ENCODE measurements around the gene HACD2. TPM values are rescaled to one million over a fixed set of nuclear protein-coding genes. Genes with fewer than 3 reads are reported as not detected.

HACD2 gene
- total RNA-seq, 1 experiment from 2014 or later: 27.4 TPM

GRCh38 chr3:123524981-123525380 is 59.9 kb downstream of the HACD2 start:
- H4K20me1 ChIP-seq (ENCODE audit: control insufficient read depth, insufficient read depth, insufficient read length): no peaks in the 10 kb centered on the region
- H3K4me1 ChIP-seq (ENCODE audit: insufficient read depth, low read length): no peaks in the 10 kb centered on the region
- H3K27me3 ChIP-seq (ENCODE audit: insufficient read depth, low read length): no peaks in the 10 kb centered on the region
- Mint-ChIP-seq H3K27me3 (ENCODE audit: low read depth) (no peaks in the 10 kb centered on the region), H3K4me1 (peaks cover 0 to 6% of the 10 kb centered on the region in 2 experiments; a peak in 2 of 4 replicates), H3K27ac (no peak overlapping the region), H3K36me3 (ENCODE audit: insufficient read depth in 1 of 3, low read depth in 3 of 3) (peaks cover 0 to 12% (median 4%) of the 10 kb centered on the region in 3 experiments; a peak in 4 of 7 replicates), H3K4me3 (no peak overlapping the region), H3K9me3 (no peaks in the 10 kb centered on the region)
- no peak overlapping the region for H3K27ac ChIP-seq (ENCODE audit: insufficient read length, low read depth, low read length)
- H3K56ac ChIP-seq (ENCODE audit: insufficient read length, low read depth, low read length): no peak overlapping the region
- H3K4me2 ChIP-seq (ENCODE audit: insufficient read depth, insufficient read length, low read length): no peak overlapping the region
- no peak overlapping the region for H4K8ac ChIP-seq (replicated peaks; ENCODE audit: insufficient read length, low read depth, low read length)
- no peak overlapping the region for H3K9ac ChIP-seq (ENCODE audit: extremely low read depth, insufficient read length, low read length)
- no peaks in the 10 kb centered on the region for H3K79me2 ChIP-seq (ENCODE audit: insufficient read depth, low read length)
- H3K23ac ChIP-seq (ENCODE audit: insufficient read length, low read depth, low read length): no peak overlapping the region
- no peak overlapping the region for H4K5ac ChIP-seq (ENCODE audit: insufficient read length, low read depth, low read length)
- no peaks in the 10 kb centered on the region for H3K23me2 ChIP-seq (ENCODE audit: insufficient read length, low read depth, low read length, poor library complexity, severe bottlenecking)
- no CpG with 5 or more reads among the region's 4 CpGs for WGBS (ENCODE audit: extremely low coverage, insufficient read length, low lambda C conversion rate)
- no peak overlapping the region for H2BK120ac ChIP-seq (ENCODE audit: low read depth, low read length, poor library complexity, severe bottlenecking)
- H2AFZ ChIP-seq (ENCODE audit: low read length): no peak overlapping the region
- no peak overlapping the region for H2BK5ac ChIP-seq (ENCODE audit: insufficient read length, low read length)
- H2BK15ac ChIP-seq (ENCODE audit: low read depth, low read length): no peak overlapping the region
- H2BK20ac ChIP-seq (ENCODE audit: low read depth, low read length, poor library complexity, severe bottlenecking): no peak overlapping the region
- H3T11ph ChIP-seq (ENCODE audit: low read length): no peak overlapping the region
- no peak overlapping the region for H4K91ac ChIP-seq (ENCODE audit: insufficient read length, low read depth, low read length)
- no peaks in the 10 kb centered on the region for H3K79me1 ChIP-seq (ENCODE audit: insufficient read depth, low read depth, low read length, poor library complexity, severe bottlenecking)
- H3K9me3 ChIP-seq (ENCODE audit: control insufficient read depth, low read depth, low read length): no peaks in the 10 kb centered on the region
- no peak overlapping the region for H2AK5ac ChIP-seq (ENCODE audit: insufficient read length, low read length)
- H3K18ac ChIP-seq (ENCODE audit: insufficient read length, low read depth, low read length): no peak overlapping the region
- TF ChIP-seq CTCF (conservative IDR thresholded peaks at IDR 0.05): no peak
- H3K4ac ChIP-seq (ENCODE audit: low read depth, low read length): no peak overlapping the region
- H3K14ac ChIP-seq (ENCODE audit: insufficient read depth, low read length): no peak overlapping the region
- no peak overlapping the region for H2BK12ac ChIP-seq (ENCODE audit: insufficient read length, low read depth, low read length)
- no peak for DNase-seq

Data from H9 (cell line).